Panc1 (cell line): ENCODE measurements around the gene SLC25A45. TPM values are rescaled to one million over a fixed set of nuclear protein-coding genes. Genes with fewer than 3 reads are reported as not detected.

Source experiments
- ATAC-seq: fragments of 200-7000 bp; cut with Tn5 transposase; 2 replicates; pipeline ENCODE4 v1.9.1; 2020; ENCODE audit warnings: mild to moderate bottlenecking, moderate library complexity
- BruUV-seq: library from RNA; stranded (reverse); fragments of 400-500 nt; replicated peaks from 2 replicates; lab custom pipeline; 2021; lab: Mats Ljungman, UMichigan
- CTCF ChIA-PET: fragments of 300-600 bp; sonication (Branson Sonifier 250); formaldehyde crosslinking; loops from one replicate; lab custom pipeline; 2022; ENCODE audit warnings: antibody characterized with exemption; lab: Charles Lee
- POLR2A ChIA-PET: fragments of 300-600 bp; sonication (Branson Sonifier 250); formaldehyde crosslinking; loops from one replicate; lab custom pipeline; 2022; ENCODE audit warnings: antibody characterized with exemption; lab: Charles Lee
- DNase-seq: peaks from one replicate; pipeline ENCODE4 v3.0.0-alpha.2; 2010; ENCODE audit warnings: low read depth, low spot score
- H3K27ac ChIP-seq: 2 replicates; pipeline ENCODE4 v1.5.1; 2011; ENCODE audit warnings: mild to moderate bottlenecking, low read length, inconsistent platforms
- H3K27me3 ChIP-seq: fragments of 200-500 bp; sonication (Bioruptor generic); 2 replicates; pipeline ENCODE4 v1.6.0; 2014; ENCODE audit warnings: low read length, inconsistent platforms; ENCODE audit not compliant: control insufficient read depth, insufficient read depth
- H3K36me3 ChIP-seq: fragments of 200-500 bp; sonication (Bioruptor generic); 2 replicates; pipeline ENCODE4 v1.5.1; 2014; ENCODE audit warnings: inconsistent platforms, mild to moderate bottlenecking, low read length, moderate library complexity; ENCODE audit not compliant: control insufficient read depth, insufficient read depth
- H3K4me1 ChIP-seq: 2 replicates; pipeline ENCODE4 v1.5.1; 2011; ENCODE audit warnings: inconsistent platforms, mild to moderate bottlenecking, low read length, moderate library complexity; ENCODE audit not compliant: control insufficient read depth, insufficient read depth
- H3K4me3 ChIP-seq, 2 experiments: 2 replicates each; pipeline ENCODE4 v1.5.1; 2011 to 2012; ENCODE audit warnings: low read depth in 2 of 2, low read length in 2 of 2, mild to moderate bottlenecking in 2 of 2, inconsistent platforms in 1 of 2, moderate library complexity in 1 of 2
- H3K9me3 ChIP-seq: fragments of 200-500 bp; sonication (Bioruptor generic); 2 replicates; pipeline ENCODE4 v1.5.1; 2014; ENCODE audit warnings: low read depth, mild to moderate bottlenecking, inconsistent platforms, low read length, moderate library complexity; ENCODE audit not compliant: control insufficient read depth, insufficient read depth
- CTCF ChIP-seq: fragments of 450-650 bp; IDR thresholded peaks from 2 replicates; pipeline ENCODE4 v1.5.1; 2017; ENCODE audit warnings: mild to moderate bottlenecking
- POLR2AphosphoS5 ChIP-seq: IDR thresholded peaks from 2 replicates; pipeline ENCODE4 v1.6.1; 2012; ENCODE audit warnings: mild to moderate bottlenecking, low read depth, low read length, moderate library complexity
- REST ChIP-seq, 2 experiments: IDR thresholded peaks; 2 replicates each; pipeline ENCODE4 v1.6.1; 2011 to 2012; ENCODE audit warnings: low read depth in 2 of 2, control low read depth in 1 of 2, low read length in 1 of 2, mild to moderate bottlenecking in 1 of 2, moderate library complexity in 1 of 2; ENCODE audit not compliant: insufficient read depth in 1 of 2
- SIN3A ChIP-seq: IDR thresholded peaks from 2 replicates; pipeline ENCODE4 v1.6.1; 2012; ENCODE audit warnings: low read depth, mild to moderate bottlenecking, low read length, moderate library complexity, borderline replicate concordance; ENCODE audit not compliant: insufficient read depth
- TCF7L2 ChIP-seq: IDR thresholded peaks from 2 replicates; pipeline ENCODE4 v1.6.1; 2011; ENCODE audit warnings: mild to moderate bottlenecking, low read depth, low read length, inconsistent platforms
- in situ Hi-C: cut with HindIII; loops from 2 replicates; pipeline ENCODE4 v1.10.0; 2016; ENCODE audit warnings: low sequenced_read_pairs, low pct_unique_long_range_greater_than_20kb
- intact Hi-C: fragments of 100-400 bp; cut with micrococcal nuclease; formaldehyde crosslinking; loops from one replicate; pipeline ENCODE4 v1.10.0; 2022; ENCODE audit not compliant: unreplicated experiment
- total RNA-seq: library from RNA; stranded (reverse); gene quantifications from one replicate; pipeline ENCODE4 v1.2.1, GENCODE V29; 2021; ENCODE audit not compliant: unreplicated experiment

The SLC25A45 gene
- total RNA-seq, 1 experiment from 2014 or later = 9.8 TPM

- no peak for DNase-seq
- H3K36me3 ChIP-seq = peaks cover 4% of the 10 kb centered on the region; the same call in 1 of the 2 replicates
Observed at GRCh38 chr11:65402790-65403189, 20.3 kb upstream of the SLC25A45 start.

GRCh38 chr11:65401803-65402248, 19.4 kb upstream of the SLC25A45 start:
- CTCF ChIA-PET = interaction anchor here (0.7 kb wide), 1 partner anchor 20 kb away, joined by 3 read pairs; no protein-coding TSS in a partner anchor
- TF ChIP-seq REST (IDR thresholded peaks at IDR 0.05; ENCODE audit: insufficient read depth in 1 of 2, low read depth in 2 of 2, low read length in 1 of 2) = no peak
- no peak for TF ChIP-seq SIN3A
- TF ChIP-seq CTCF = no peak
- no peak for TF ChIP-seq POLR2AphosphoS5
- no peak for TF ChIP-seq TCF7L2
- no peaks in the 10 kb centered on the region for H3K27me3 ChIP-seq
- no peak for ATAC-seq
- in situ Hi-C loops = no loop called here
- no peak overlapping the region for H3K4me3 ChIP-seq
- no peak for DNase-seq
- POLR2A ChIA-PET = no interaction called here
- H3K4me1 ChIP-seq = no peaks in the 10 kb centered on the region
- no peaks in the 10 kb centered on the region for H3K9me3 ChIP-seq
- peaks cover 3% of the 10 kb centered on the region; the same call in 1 of the 2 replicates for H3K36me3 ChIP-seq
- intact Hi-C loops = no loop called here
- no peak overlapping the region for H3K27ac ChIP-seq
- no TSS peak for BruUV-seq

More at GRCh38 chr11:65402790-65403189, 20.3 kb upstream of the SLC25A45 start:
- ChIA-PET CTCF (no interaction called here), POLR2A (interaction anchor here (0.6 to 0.7 kb wide), 2 partner anchors 12 to 65 kb away, joined by 3 read pairs; no protein-coding TSS in a partner anchor)
- no TSS peak for BruUV-seq
- H3K9me3 ChIP-seq = no peaks in the 10 kb centered on the region
- in situ Hi-C loops (no loop called here), intact Hi-C loops (no loop called here)
- no peak for TF ChIP-seq CTCF
- no peak for TF ChIP-seq POLR2AphosphoS5
- no peak for TF ChIP-seq REST (IDR thresholded peaks at IDR 0.05; ENCODE audit: insufficient read depth in 1 of 2, low read depth in 2 of 2, low read length in 1 of 2)
- no peak for TF ChIP-seq SIN3A
- TF ChIP-seq TCF7L2 = no peak
- H3K27ac ChIP-seq = no peak overlapping the region
- H3K27me3 ChIP-seq = no peaks in the 10 kb centered on the region
- H3K4me3 ChIP-seq = no peak overlapping the region
- H3K4me1 ChIP-seq = no peaks in the 10 kb centered on the region
- no peak for ATAC-seq
